GM12878 (cell line): ENCODE data around the gene STEAP1. TPM values are rescaled to one million over a fixed set of nuclear protein-coding genes. Genes with fewer than 3 reads are reported as not detected.

Experiments used
- ATAC-seq: fragments of 200-7000 bp; cut with Tn5 transposase; 3 replicates; pipeline ENCODE4 v1.9.1; 2020; ENCODE audit warnings: mild to moderate bottlenecking, moderate library complexity
- BruUV-seq: library from RNA; stranded (reverse); fragments of 400-500 nt; replicated peaks from 2 replicates; lab custom pipeline; 2021; lab: Mats Ljungman, UMichigan
- CTCF ChIA-PET: fragments of 300-600 bp; sonication (Branson Sonifier 250); formaldehyde crosslinking; extraction: SDS; loops from one replicate; lab custom pipeline; 2021; ENCODE audit warnings: inconsistent platforms; lab: Yijun Ruan, JAX
- POLR2A ChIA-PET: fragments of 350-600 bp; formaldehyde crosslinking; extraction: SDS; loops from one replicate; lab custom pipeline; 2021; ENCODE audit warnings: inconsistent platforms; lab: Charles Lee
- RAD21 ChIA-PET: fragments of 300-600 bp; sonication (Branson Sonifier 250); formaldehyde crosslinking; loops from one replicate; lab custom pipeline; 2023; ENCODE audit warnings: antibody characterized with exemption; ENCODE audit not compliant: unreplicated experiment; lab: Charles Lee
- SMC1A ChIA-PET: fragments of 300-600 bp; sonication (Branson Sonifier 250); formaldehyde crosslinking; loops from one replicate; lab custom pipeline; 2023; ENCODE audit not compliant: unreplicated experiment, uncharacterized antibody; lab: Charles Lee
- DNase-seq: peaks from one replicate; pipeline ENCODE4 v3.0.0-alpha.2; 2011; ENCODE audit warnings: low read depth, low spot score
- FAIRE-seq: peaks from 3 replicates; lab custom pipeline; 2011; peaks lifted over from hg19 to GRCh38; lab: Jason Lieb, UNC
- H2AFZ ChIP-seq: 2 replicates; pipeline ENCODE4 v1.6.0; 2011; ENCODE audit warnings: low read depth, low read length, control low read depth; ENCODE audit not compliant: control insufficient read depth
- H3K27ac ChIP-seq: 2 replicates; pipeline ENCODE4 v1.5.1; 2011; ENCODE audit warnings: control low read depth; ENCODE audit not compliant: control insufficient read depth, insufficient read depth
- H3K27me3 ChIP-seq, 2 experiments: replicated peaks in 1 of 2; 2 replicates each; pipeline versions ENCODE4 v1.6.0 to v1.6.1; 2011; ENCODE audit warnings: low read length in 1 of 2; ENCODE audit not compliant: control insufficient read depth in 2 of 2, insufficient read depth in 2 of 2
- H3K36me3 ChIP-seq, 2 experiments: 2 replicates each; pipeline ENCODE4 v1.5.1; 2011; ENCODE audit warnings: low read length in 1 of 2; ENCODE audit not compliant: control insufficient read depth in 2 of 2, insufficient read depth in 2 of 2
- H3K4me1 ChIP-seq: 2 replicates; pipeline ENCODE4 v1.6.1; 2011; ENCODE audit warnings: mild to moderate bottlenecking, low read length, moderate library complexity, mixed read lengths; ENCODE audit not compliant: control insufficient read depth, insufficient read depth
- H3K4me2 ChIP-seq: 2 replicates; pipeline ENCODE4 v1.6.0; 2011; ENCODE audit warnings: control low read depth; ENCODE audit not compliant: control insufficient read depth, insufficient read depth
- H3K4me3 ChIP-seq: fragments of 200-600 bp; sonication (generic); 2 replicates; pipeline ENCODE4 v1.5.1; 2016
- H3K79me2 ChIP-seq: 2 replicates; pipeline ENCODE4 v1.6.0; 2011; ENCODE audit warnings: low read length; ENCODE audit not compliant: control insufficient read depth, insufficient read depth
- H3K9ac ChIP-seq: 2 replicates; pipeline ENCODE4 v1.8.0; 2011; ENCODE audit warnings: low read length, control low read depth, mixed read lengths; ENCODE audit not compliant: control insufficient read depth, insufficient read depth
- H3K9me3 ChIP-seq: replicated peaks from 3 replicates; pipeline ENCODE4 v1.5.1; 2011; ENCODE audit warnings: mild to moderate bottlenecking, low read length; ENCODE audit not compliant: control insufficient read depth, insufficient read depth
- H4K20me1 ChIP-seq: 2 replicates; pipeline ENCODE4 v1.6.0; 2011; ENCODE audit not compliant: control insufficient read depth, insufficient read depth
- BMI1 ChIP-seq: fragments of 450-650 bp; IDR thresholded peaks from 2 replicates; pipeline ENCODE4 v1.6.1; 2016; ENCODE audit warnings: mild to moderate bottlenecking, moderate library complexity, borderline replicate concordance
- CBX5 ChIP-seq: sonication (generic); IDR thresholded peaks from 2 replicates; pipeline ENCODE4 v1.6.1; 2016; ENCODE audit warnings: low read depth, moderate library complexity, mild to moderate bottlenecking, inconsistent platforms
- KLF5 ChIP-seq: fragments of 450-650 bp; IDR thresholded peaks from 2 replicates; pipeline ENCODE4 v1.6.1; 2014; ENCODE audit warnings: mild to moderate bottlenecking; ENCODE audit not compliant: partially characterized antibody
- NFIC ChIP-seq: IDR thresholded peaks from 2 replicates; pipeline ENCODE4 v1.6.1; 2012; ENCODE audit warnings: low read depth, mild to moderate bottlenecking, inconsistent platforms, low read length, moderate library complexity
- PKNOX1 ChIP-seq: fragments of 450-650 bp; IDR thresholded peaks from 2 replicates; pipeline ENCODE4 v1.6.1; 2016; ENCODE audit warnings: mild to moderate bottlenecking
- RELB ChIP-seq: fragments of 450-650 bp; IDR thresholded peaks from 2 replicates; pipeline ENCODE4 v1.6.1; 2017; ENCODE audit warnings: low read depth, mild to moderate bottlenecking, moderate library complexity
- WGBS: methylation state at CpG from one replicate; pipeline ENCODE4 v1.1.6; 2016; ENCODE audit warnings: low lambda C conversion rate; ENCODE audit not compliant: insufficient replicate concordance, insufficient coverage; ENCODE audit errors: missing lambda C conversion rate; 5-methylcytosine and 5-hydroxymethylcytosine counted together
- in situ Hi-C: fragments of 300-500 bp; cut with MboI; formaldehyde crosslinking; loops from 9 replicates; pipeline ENCODE4 v1.14.3; 2018; ENCODE audit warnings: mixed read lengths
- intact Hi-C: fragments of 100-400 bp; cut with micrococcal nuclease; formaldehyde crosslinking; loops from one replicate; pipeline ENCODE4 v1.14.2; 2022; ENCODE audit not compliant: unreplicated experiment
- polyA plus RNA-seq, 11 experiments: library from polyadenylated mRNA; depleted of rRNA in 4 of 11; unstranded in 6 of 11; stranded (reverse) in 5 of 11; fragments of >200 nt; fragmentation: Nextera tagmentation in 4 of 11; fragmentation: Illumina TruSeq in 1 of 11; extraction: Ambion mirVana in 4 of 11; extraction: Trizol in 1 of 11; gene quantifications; 1 replicate in 1 of 11; 2 replicates in 10 of 11; pipeline versions ENCODE4 v1.2.1 to v1.2.3, GENCODE V29; 2011 to 2016; ENCODE audit warnings: inconsistent platforms in 2 of 11, missing spikeins in 2 of 11, low read depth in 1 of 11
- total RNA-seq, 4 experiments: library from RNA; depleted of rRNA in 3 of 4; stranded (reverse); fragments of >200 nt in 3 of 4; fragmentation: Illumina TruSeq in 1 of 4; extraction: Trizol in 1 of 4; gene quantifications; 2 replicates each; pipeline versions ENCODE4 v1.2.1 to v1.2.3, GENCODE V29; 2013 to 2021

The STEAP1 gene
- total and polyA plus RNA-seq, 10 of the 15 experiments (the other 5 are each of a cell fraction or from before 2014, with no cell fraction given): 2.1 to 44.6 (median 4.6) TPM

- FAIRE-seq: no peak
- no peak overlapping the region for H3K4me2 ChIP-seq
- H3K4me3 ChIP-seq: no peak overlapping the region
- DNase-seq: no peak
- H3K36me3 ChIP-seq: no peaks in the 10 kb centered on the region
- no peaks in the 10 kb centered on the region for H4K20me1 ChIP-seq
- CTCF ChIA-PET: interaction anchor here (1.3 to 1.9 kb wide), 3 partner anchors 18 to 67 kb away, joined by 3 to 6 read pairs (median 3); partner anchors contain the start of gene STEAP1
- SMC1A ChIA-PET: interaction anchor here (1.6 to 7.8 kb wide), 3 partner anchors 11 to 38 kb away, joined by 4 to 58 read pairs (median 9); partner anchors contain the start of gene STEAP2
- WGBS: 100% methylated on average over 1 of the region's 1 CpG
- ATAC-seq: no peak
- H3K27me3 ChIP-seq: no peaks in the 10 kb centered on the region
- intact Hi-C loops: no loop called here
- H3K4me1 ChIP-seq: peaks cover 23% of the 10 kb centered on the region
- RAD21 ChIA-PET: interaction anchor here (1.0 kb wide), 1 partner anchor 12 kb away, joined by 4 read pairs; no protein-coding TSS in a partner anchor
- H2AFZ ChIP-seq: no peak overlapping the region
- peak; percentile 21; the same call in 1 of the 2 replicates for TF ChIP-seq RELB
- TF ChIP-seq NFIC: no peak
- TF ChIP-seq PKNOX1: 0 out of 2 replicates have a peak, but pooled peaks have one; percentile 22
- TF ChIP-seq CBX5: peak; percentile 52; the same call in 1 of the 2 replicates
- peak; percentile 87 for TF ChIP-seq KLF5
- TF ChIP-seq BMI1: no peak
- TF ChIP-seq, all 136 proteins: peak for 4
- no TSS peak for BruUV-seq
- in situ Hi-C loops: no loop called here
- POLR2A ChIA-PET: interaction anchor here (0.9 to 1.5 kb wide), 2 partner anchors 9 to 11 kb away, joined by 3 to 4 read pairs; no protein-coding TSS in a partner anchor
- Histone ChIP-seq H3K27ac (no peak overlapping the region), H3K9ac (no peak overlapping the region), H3K79me2 (no peaks in the 10 kb centered on the region), H3K9me3 (peaks cover 13% of the 10 kb centered on the region; the same call in 2 of the 3 replicates)
Observed at GRCh38 chr7:90176195-90176594, 21.9 kb downstream of the STEAP1 start.
